IMR-90 (cell line): ENCODE data around the gene ALCAM. TPM values are rescaled to one million over a fixed set of nuclear protein-coding genes. Genes with fewer than 3 reads are reported as not detected.

Source experiments
- ATAC-seq: fragments of 200-7000 bp; cut with Tn5 transposase; 2 replicates; pipeline ENCODE4 v1.9.1; 2020; ENCODE audit warnings: low read depth, mild to moderate bottlenecking, moderate library complexity
- BruUV-seq: library from RNA; stranded (reverse); fragments of 400-500 nt; replicated peaks from 2 replicates; lab custom pipeline; 2021; lab: Mats Ljungman, UMichigan
- CTCF ChIA-PET: fragments of 300-600 bp; formaldehyde crosslinking; extraction: SDS; loops from one replicate; lab custom pipeline; 2021; ENCODE audit warnings: antibody characterized with exemption; lab: Yijun Ruan, JAX
- POLR2A ChIA-PET: fragments of 300-600 bp; sonication (Branson Sonifier 250); formaldehyde crosslinking; loops from one replicate; lab custom pipeline; 2022; ENCODE audit warnings: antibody characterized with exemption; ENCODE audit not compliant: unreplicated experiment; lab: Charles Lee
- DNase-seq: peaks from one replicate; pipeline ENCODE4 v3.0.0; 2013
- H2AFZ ChIP-seq: replicated peaks from 2 replicates; pipeline ENCODE3; 2013; ENCODE audit warnings: low read length, mild to moderate bottlenecking; ENCODE audit not compliant: poor library complexity
- H2AK5ac ChIP-seq: 2 replicates; pipeline ENCODE4 v1.6.1; 2013; ENCODE audit warnings: low read depth, low read length, inconsistent platforms
- H2AK9ac ChIP-seq: replicated peaks from 2 replicates; pipeline ENCODE3; 2013; ENCODE audit warnings: mild to moderate bottlenecking, low read depth, low read length, moderate library complexity; ENCODE audit not compliant: poor library complexity
- H2BK120ac ChIP-seq: 2 replicates; pipeline ENCODE4 v1.6.1; 2013; ENCODE audit warnings: low read depth, low read length, inconsistent platforms
- H2BK15ac ChIP-seq: 3 replicates; pipeline ENCODE4 v1.6.1; 2013; ENCODE audit warnings: low read depth, low read length, inconsistent platforms
- H2BK20ac ChIP-seq: 2 replicates; pipeline ENCODE4 v1.6.1; 2013; ENCODE audit warnings: low read depth, mild to moderate bottlenecking, inconsistent platforms, low read length, moderate library complexity
- H2BK5ac ChIP-seq: 2 replicates; pipeline ENCODE4 v1.6.1; 2013; ENCODE audit warnings: mild to moderate bottlenecking, low read depth, low read length, inconsistent platforms; ENCODE audit not compliant: poor library complexity, severe bottlenecking
- H3K14ac ChIP-seq: replicated peaks from 2 replicates; pipeline ENCODE4 v1.6.1; 2013; ENCODE audit warnings: low read depth, low read length, inconsistent platforms
- H3K18ac ChIP-seq: 2 replicates; pipeline ENCODE4 v1.6.1; 2013; ENCODE audit warnings: low read depth, low read length, control low read depth
- H3K23ac ChIP-seq: 2 replicates; pipeline ENCODE4 v1.6.1; 2013; ENCODE audit warnings: low read depth, low read length, inconsistent platforms
- H3K27ac ChIP-seq: 2 replicates; pipeline ENCODE4 v1.5.1; 2013; ENCODE audit warnings: mild to moderate bottlenecking, control low read depth, low read length; ENCODE audit not compliant: insufficient read depth
- H3K27me3 ChIP-seq: 2 replicates; pipeline ENCODE4 v1.6.1; 2013; ENCODE audit warnings: low read length; ENCODE audit not compliant: control insufficient read depth, insufficient read depth
- H3K36me3 ChIP-seq: 2 replicates; pipeline ENCODE4 v1.6.1; 2013; ENCODE audit warnings: low read length, mixed read lengths; ENCODE audit not compliant: control insufficient read depth, insufficient read depth
- H3K4ac ChIP-seq: 2 replicates; pipeline ENCODE4 v1.6.1; 2013; ENCODE audit warnings: low read depth, low read length, inconsistent platforms
- H3K4me1 ChIP-seq: 2 replicates; pipeline ENCODE4 v1.6.1; 2013; ENCODE audit warnings: low read length, mixed read lengths; ENCODE audit not compliant: control insufficient read depth, insufficient read depth
- H3K4me2 ChIP-seq: 2 replicates; pipeline ENCODE4 v1.6.1; 2013; ENCODE audit warnings: low read depth, mild to moderate bottlenecking, control low read depth, low read length, moderate library complexity
- H3K4me3 ChIP-seq: 2 replicates; pipeline ENCODE4 v1.5.1; 2013; ENCODE audit warnings: low read depth, mild to moderate bottlenecking, control low read depth, low read length, moderate library complexity; ENCODE audit not compliant: insufficient read depth
- H3K56ac ChIP-seq: 2 replicates; pipeline ENCODE4 v1.6.1; 2013; ENCODE audit warnings: low read length, inconsistent platforms; ENCODE audit not compliant: insufficient read depth; ENCODE audit errors: extremely low read depth
- H3K79me1 ChIP-seq, 2 experiments: 2 replicates each; pipeline ENCODE4 v1.6.1; 2013; ENCODE audit warnings: low read length in 2 of 2, inconsistent platforms in 1 of 2, low read depth in 1 of 2
- H3K9ac ChIP-seq: 2 replicates; pipeline ENCODE4 v1.6.1; 2013; ENCODE audit warnings: low read depth, low read length, control low read depth
- H3K9me1 ChIP-seq: 2 replicates; pipeline ENCODE4 v1.6.1; 2013; ENCODE audit warnings: low read length, inconsistent platforms; ENCODE audit not compliant: insufficient read depth
- H3K9me3 ChIP-seq: 2 replicates; pipeline ENCODE4 v1.6.1; 2013; ENCODE audit warnings: low read length; ENCODE audit not compliant: control insufficient read depth, insufficient read depth
- H4K20me1 ChIP-seq: 2 replicates; pipeline ENCODE4 v1.6.1; 2013; ENCODE audit warnings: low read length, inconsistent platforms; ENCODE audit not compliant: insufficient read depth
- H4K5ac ChIP-seq: 2 replicates; pipeline ENCODE4 v1.6.1; 2013; ENCODE audit warnings: mild to moderate bottlenecking, low read depth, low read length, control low read depth
- H4K8ac ChIP-seq, 2 experiments: 2 replicates each; pipeline ENCODE4 v1.6.1; 2013; ENCODE audit warnings: low read depth in 2 of 2, low read length in 2 of 2, control low read depth in 1 of 2, inconsistent platforms in 1 of 2
- H4K91ac ChIP-seq: 2 replicates; pipeline ENCODE4 v1.6.1; 2013; ENCODE audit warnings: low read depth, low read length, inconsistent platforms; ENCODE audit not compliant: insufficient read depth
- CEBPB ChIP-seq: IDR thresholded peaks from 2 replicates; pipeline ENCODE4 v1.6.1; 2012; ENCODE audit warnings: low read depth, low read length, improper control_type of control experiment
- ELK1 ChIP-seq: fragments of 150-350 bp; IDR thresholded peaks from 2 replicates; pipeline ENCODE4 v1.6.1; 2016; ENCODE audit warnings: low read depth, mild to moderate bottlenecking, low read length, moderate library complexity, borderline replicate concordance
- MAFK ChIP-seq: IDR thresholded peaks from 2 replicates; pipeline ENCODE4 v1.6.1; 2012; ENCODE audit warnings: low read depth, low read length, improper control_type of control experiment
- RCOR1 ChIP-seq: IDR thresholded peaks from 2 replicates; pipeline ENCODE4 v1.6.1; 2012; ENCODE audit warnings: mild to moderate bottlenecking, low read length, improper control_type of control experiment; ENCODE audit not compliant: insufficient replicate concordance
- SMC3 ChIP-seq: fragments of 150-350 bp; IDR thresholded peaks from 2 replicates; pipeline ENCODE4 v1.6.1; 2016; ENCODE audit warnings: low read depth, mild to moderate bottlenecking, antibody characterized with exemption, low read length, moderate library complexity
- WGBS, 2 experiments: methylation state at CpG; one replicate each; pipeline versions ENCODE4 v1.1.5 to v1.1.7; 2013; ENCODE audit warnings: missing lambda C conversion rate in 2 of 2; ENCODE audit not compliant: insufficient read length in 1 of 2; ENCODE audit errors: extremely low coverage in 2 of 2; 5-methylcytosine and 5-hydroxymethylcytosine counted together
- dilution Hi-C: fragments of 300-500 bp; cut with HindIII; formaldehyde crosslinking; loops from one replicate; pipeline ENCODE4 v1.14.3; 2018; ENCODE audit warnings: low sequenced_read_pairs; ENCODE audit not compliant: unreplicated experiment
- in situ Hi-C: fragments of 300-500 bp; cut with MboI; formaldehyde crosslinking; loops from 3 replicates; pipeline ENCODE4 v1.14.3; 2019; ENCODE audit warnings: low sequenced_read_pairs, inconsistent platforms, mixed read lengths
- intact Hi-C: fragments of 100-400 bp; cut with micrococcal nuclease; formaldehyde crosslinking; loops from 2 replicates; pipeline ENCODE4 v1.10.0; 2022
- polyA plus RNA-seq, 3 experiments: library from polyadenylated mRNA; depleted of rRNA; stranded (reverse); fragments of >200 nt; gene quantifications; 2 replicates each; pipeline ENCODE4 v1.2.3, GENCODE V29; 2012; ENCODE audit warnings: low replicate concordance in 1 of 3
- total RNA-seq: library from RNA; depleted of rRNA; stranded (reverse); fragments of >200 nt; gene quantifications from 2 replicates; pipeline ENCODE4 v1.2.3, GENCODE V29; 2012

ALCAM gene
- total and polyA plus RNA-seq, 2 of the 4 experiments (the other 2 are of a cell fraction) = 117 to 423 TPM

- Histone ChIP-seq H3K14ac (no peak overlapping the region), H3K9me1 (peaks cover 5% of the 10 kb centered on the region; the same call in 1 of the 2 replicates), H2AK5ac (no peak overlapping the region), H3K27ac (no peak overlapping the region), H2BK15ac (no peak overlapping the region), H3K4me2 (peak overlapping the region; percentile 36; the same call in 1 of the 2 replicates), H4K20me1 (0 out of 2 replicates have a peak, but pooled peaks cover 4% of the 10 kb centered on the region), H4K5ac (no peak overlapping the region), H4K91ac (0 out of 2 replicates have a peak overlapping the region, but pooled peaks have one; percentile 25), H2BK5ac (peak overlapping the region; percentile 15), H3K27me3 (no peaks in the 10 kb centered on the region), H3K9ac (no peak overlapping the region), H3K18ac (peak overlapping the region; percentile 68; the same call in 1 of the 2 replicates), H3K23ac (peak overlapping the region; percentile 58; the same call in 1 of the 2 replicates), H2BK20ac (0 out of 2 replicates have a peak overlapping the region, but pooled peaks have one; percentile 11), H3K4ac (no peak overlapping the region), H3K36me3 (no peaks in the 10 kb centered on the region), H3K79me1 (peaks cover 23 to 42% of the 10 kb centered on the region in 2 experiments), H3K56ac (no peak overlapping the region), H2AK9ac (no peak overlapping the region), H4K8ac (peak overlapping the region in 1 of 2 experiments; percentile 47; a peak in 1 of 4 replicates), H2AFZ (no peak overlapping the region), H3K4me3 (no peak overlapping the region), H2BK120ac (no peak overlapping the region), H3K4me1 (peaks cover 5% of the 10 kb centered on the region; the same call in 1 of the 2 replicates), H3K9me3 (no peaks in the 10 kb centered on the region)
- dilution Hi-C loops (no loop called here), in situ Hi-C loops (no loop called here), intact Hi-C loops (no loop called here)
- DNase-seq (no peak), ATAC-seq (no peak)
- no CpG with 5 or more reads among the region's 2 CpGs for WGBS, 2 experiments
- ChIA-PET CTCF (no interaction called here), POLR2A (no interaction called here)
- BruUV-seq = no TSS peak
- TF ChIP-seq SMC3 = no peak
- no peak for TF ChIP-seq ELK1
- TF ChIP-seq MAFK = peak; percentile 52
- TF ChIP-seq CEBPB = no peak
- TF ChIP-seq RCOR1 = no peak
These were observed 57.9 kb downstream of the ALCAM start for GRCh38 chr3:105424412-105425152.
